Measurements from ENCODE around the gene FRMD7. TPM values are rescaled to one million over a fixed set of nuclear protein-coding genes. Genes with fewer than 3 reads are reported as not detected.

Gene FRMD7
- total RNA-seq, 1 donor from 2014 or later = not detected

DNA sequence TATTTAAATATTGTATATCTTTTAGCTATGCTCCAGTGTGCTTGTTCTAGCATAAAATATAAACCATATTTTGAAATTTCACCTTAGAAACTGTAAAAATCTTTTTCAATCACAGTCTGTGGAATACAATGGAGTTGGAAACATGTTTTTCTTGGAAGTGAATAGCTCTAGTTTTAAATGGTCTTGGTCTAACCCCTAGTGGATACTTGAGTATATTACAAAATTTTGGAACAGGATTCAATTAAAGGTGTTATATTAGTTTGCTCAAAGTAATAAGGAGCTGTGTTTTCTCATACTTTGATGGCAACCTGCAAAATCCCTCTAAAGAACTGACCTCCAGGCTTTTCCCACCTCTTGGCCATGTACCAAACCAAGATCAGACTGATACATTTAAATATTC lies 56.6 kb downstream of the FRMD7 start:
- Mint-ChIP-seq H3K4me3 (ENCODE audit: low read depth) (no peak overlapping the region), H3K27ac (no peak overlapping the region), H3K27me3 (no peaks in the 10 kb centered on the region), H3K9me3 (ENCODE audit: low read depth) (no peaks in the 10 kb centered on the region), H3K4me1 (ENCODE audit: low read depth) (peaks cover 3% of the 10 kb centered on the region), H3K36me3 (ENCODE audit: insufficient read depth) (peaks cover 15% of the 10 kb centered on the region)
- no peak for DNase-seq (ENCODE audit: low spot score, unreplicated experiment)
- TF ChIP-seq, protein P1, sequence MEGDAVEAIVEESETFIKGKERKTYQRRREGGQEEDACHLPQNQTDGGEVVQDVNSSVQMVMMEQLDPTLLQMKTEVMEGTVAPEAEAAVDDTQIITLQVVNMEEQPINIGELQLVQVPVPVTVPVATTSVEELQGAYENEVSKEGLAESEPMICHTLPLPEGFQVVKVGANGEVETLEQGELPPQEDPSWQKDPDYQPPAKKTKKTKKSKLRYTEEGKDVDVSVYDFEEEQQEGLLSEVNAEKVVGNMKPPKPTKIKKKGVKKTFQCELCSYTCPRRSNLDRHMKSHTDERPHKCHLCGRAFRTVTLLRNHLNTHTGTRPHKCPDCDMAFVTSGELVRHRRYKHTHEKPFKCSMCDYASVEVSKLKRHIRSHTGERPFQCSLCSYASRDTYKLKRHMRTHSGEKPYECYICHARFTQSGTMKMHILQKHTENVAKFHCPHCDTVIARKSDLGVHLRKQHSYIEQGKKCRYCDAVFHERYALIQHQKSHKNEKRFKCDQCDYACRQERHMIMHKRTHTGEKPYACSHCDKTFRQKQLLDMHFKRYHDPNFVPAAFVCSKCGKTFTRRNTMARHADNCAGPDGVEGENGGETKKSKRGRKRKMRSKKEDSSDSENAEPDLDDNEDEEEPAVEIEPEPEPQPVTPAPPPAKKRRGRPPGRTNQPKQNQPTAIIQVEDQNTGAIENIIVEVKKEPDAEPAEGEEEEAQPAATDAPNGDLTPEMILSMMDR (IDR thresholded peaks at IDR 0.05; ENCODE audit: unreplicated experiment) = peak; percentile 51

DNA sequence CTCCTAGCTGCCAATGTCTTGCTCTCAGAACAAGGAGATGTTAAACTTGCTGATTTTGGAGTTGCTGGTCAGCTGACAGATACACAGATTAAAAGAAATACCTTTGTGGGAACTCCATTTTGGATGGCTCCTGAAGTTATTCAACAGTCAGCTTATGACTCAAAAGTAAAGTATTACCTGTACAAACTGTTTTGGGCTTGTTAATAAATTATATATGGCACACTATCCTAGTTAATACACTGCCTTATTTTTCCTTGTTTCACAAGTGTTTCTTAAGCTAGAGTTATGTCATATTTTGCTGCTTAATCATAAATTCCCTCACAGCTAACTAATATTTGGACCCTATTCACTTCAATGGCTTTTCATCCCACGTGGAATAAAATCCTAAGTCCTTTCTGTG lies 59.4 kb downstream of the FRMD7 start:
- H3K27me3 Mint-ChIP-seq = no peaks in the 10 kb centered on the region
- DNase-seq (ENCODE audit: low spot score, unreplicated experiment) = no peak
- no peaks in the 10 kb centered on the region for H3K9me3 Mint-ChIP-seq (ENCODE audit: low read depth)
- H3K4me3 Mint-ChIP-seq (ENCODE audit: low read depth) = no peak overlapping the region
- no peak overlapping the region for H3K27ac Mint-ChIP-seq
- peaks cover 10% of the 10 kb centered on the region for H3K36me3 Mint-ChIP-seq (ENCODE audit: insufficient read depth)
- H3K4me1 Mint-ChIP-seq (ENCODE audit: low read depth) = peaks cover 1% of the 10 kb centered on the region
- TF ChIP-seq, protein P1 (IDR thresholded peaks at IDR 0.05; ENCODE audit: unreplicated experiment) = no peak

DNA sequence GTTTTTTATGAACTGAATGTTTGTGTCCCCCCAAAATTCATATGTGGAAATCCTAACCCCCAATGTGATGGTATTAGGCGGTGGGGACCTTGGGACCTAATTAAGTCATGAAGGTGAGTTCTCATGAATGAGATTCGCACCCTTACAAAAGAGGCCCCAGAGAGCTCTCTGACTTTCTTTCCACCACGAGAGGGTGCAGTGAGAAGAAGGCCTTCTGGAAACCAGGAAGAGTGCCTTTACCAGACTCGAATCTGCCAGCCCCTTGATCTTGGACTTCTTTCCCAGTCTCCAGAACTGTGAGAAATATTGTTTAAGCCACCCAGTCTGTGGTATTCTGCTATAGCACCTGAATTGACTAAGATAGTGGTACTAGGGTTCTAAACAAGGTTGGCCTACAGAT lies 64.0 kb downstream of the FRMD7 start:
- no peaks in the 10 kb centered on the region for H3K27me3 Mint-ChIP-seq
- TF ChIP-seq, protein P1 (IDR thresholded peaks at IDR 0.05; ENCODE audit: unreplicated experiment) = no peak
- H3K36me3 Mint-ChIP-seq (ENCODE audit: insufficient read depth) = peaks cover 10% of the 10 kb centered on the region
- DNase-seq (ENCODE audit: low spot score, unreplicated experiment) = no peak
- H3K4me1 Mint-ChIP-seq (ENCODE audit: low read depth) = peaks cover 1% of the 10 kb centered on the region
- H3K9me3 Mint-ChIP-seq (ENCODE audit: low read depth) = no peaks in the 10 kb centered on the region
- no peak overlapping the region for H3K27ac Mint-ChIP-seq
- no peak overlapping the region for H3K4me3 Mint-ChIP-seq (ENCODE audit: low read depth)

DNA sequence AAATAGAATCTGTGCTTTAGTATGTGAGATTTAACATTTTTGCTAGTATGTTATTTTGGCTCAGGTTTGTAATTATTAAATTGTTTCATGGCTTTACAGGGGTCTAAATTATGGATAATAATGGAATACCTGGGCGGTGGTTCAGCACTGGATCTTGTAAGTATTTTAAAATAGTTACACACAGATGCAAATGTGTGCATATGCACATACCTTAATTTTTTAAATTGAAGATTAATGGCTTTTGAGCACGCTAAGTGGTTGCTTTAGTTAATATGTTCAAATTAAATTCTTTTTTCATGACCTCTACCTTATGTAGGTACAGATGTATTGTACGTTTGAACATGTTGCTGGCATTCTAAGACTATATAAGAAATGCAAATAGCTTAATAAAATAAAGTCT lies 64.5 kb downstream of the FRMD7 start:
- TF ChIP-seq, protein P1 (IDR thresholded peaks at IDR 0.05; ENCODE audit: unreplicated experiment) = no peak
- no peak for DNase-seq (ENCODE audit: low spot score, unreplicated experiment)
- H3K36me3 Mint-ChIP-seq (ENCODE audit: insufficient read depth) = peaks cover 7% of the 10 kb centered on the region
- no peak overlapping the region for H3K4me3 Mint-ChIP-seq (ENCODE audit: low read depth)
- no peak overlapping the region for H3K27ac Mint-ChIP-seq
- H3K27me3 Mint-ChIP-seq = no peaks in the 10 kb centered on the region
- H3K9me3 Mint-ChIP-seq (ENCODE audit: low read depth) = no peaks in the 10 kb centered on the region
- peaks cover 1% of the 10 kb centered on the region for H3K4me1 Mint-ChIP-seq (ENCODE audit: low read depth)

DNA sequence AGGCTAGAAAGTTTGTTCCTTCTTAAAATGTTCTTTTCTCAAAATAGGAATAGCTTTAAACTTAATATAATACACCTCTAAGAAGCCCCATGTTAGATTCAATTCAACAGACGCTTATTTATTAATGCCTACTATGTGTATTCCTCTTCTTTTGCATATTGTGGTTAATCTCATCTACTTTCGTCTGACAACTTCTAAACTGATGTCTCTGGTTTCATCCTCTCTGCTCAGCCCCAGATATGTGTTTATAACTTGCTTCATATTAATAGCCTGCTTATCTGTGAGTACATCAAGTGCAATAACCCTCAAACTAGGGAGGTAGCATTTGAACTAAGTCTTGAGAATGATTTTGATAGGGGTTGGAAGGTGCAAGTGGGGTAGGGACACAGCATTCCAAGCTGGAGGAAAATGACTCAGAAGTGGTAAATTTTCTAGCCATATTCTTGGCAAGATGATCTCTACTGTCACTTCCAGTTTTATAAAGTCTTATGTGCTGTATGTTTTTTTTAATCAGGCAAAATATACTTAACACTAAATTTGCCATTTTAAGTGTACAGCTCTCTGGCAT lies 67.8 kb downstream of the FRMD7 start:
- TF ChIP-seq, protein P1 (IDR thresholded peaks at IDR 0.05; ENCODE audit: unreplicated experiment) = no peak
- Mint-ChIP-seq H3K27ac (peak overlapping the region; percentile 8), H3K9me3 (ENCODE audit: low read depth) (no peaks in the 10 kb centered on the region), H3K27me3 (no peaks in the 10 kb centered on the region), H3K4me1 (ENCODE audit: low read depth) (no peaks in the 10 kb centered on the region), H3K4me3 (ENCODE audit: low read depth) (no peak overlapping the region), H3K36me3 (ENCODE audit: insufficient read depth) (peaks cover 10% of the 10 kb centered on the region)
- DNase-seq (ENCODE audit: low spot score, unreplicated experiment) = no peak

Measured in progenitor cell of endocrine pancreas (in vitro differentiated cells).